ENCODE results near the gene DTD2. TPM values are rescaled to one million over a fixed set of nuclear protein-coding genes. Genes with fewer than 3 reads are reported as not detected.

DTD2 gene
- total and polyA plus RNA-seq, 2 donors (not counting 1 experiment from before 2014, with no cell fraction given), result 11.9 to 14.1 TPM

- no peaks in the 10 kb centered on the region for H3K9me3 Mint-ChIP-seq (ENCODE audit: insufficient read depth)
- Histone ChIP-seq H3K36me3 (replicated peaks in 1 of 2; ENCODE audit: control extremely low read depth in 1 of 2, control insufficient read depth in 1 of 2, extremely low read depth in 1 of 2, insufficient read depth in 2 of 2, low read length in 1 of 2) (peaks cover 1 to 3% of the 10 kb centered on the region in 2 experiments), H3K27me3 (replicated peaks in 1 of 4; ENCODE audit: control extremely low read depth in 1 of 4, control insufficient read depth in 3 of 4, insufficient read depth in 4 of 4, low read length in 3 of 4) (no peaks in the 10 kb centered on the region), H3K79me2 (ENCODE audit: control insufficient read depth, insufficient read depth, low read length) (no peaks in the 10 kb centered on the region), H3K9me3 (ENCODE audit: control extremely low read depth in 1 of 3, control insufficient read depth in 2 of 3, insufficient read depth in 1 of 3, low read length in 2 of 3) (no peaks in the 10 kb centered on the region), H3K4me2 (replicated peaks; ENCODE audit: low read depth, low read length, poor library complexity, severe bottlenecking) (no peak overlapping the region), H3K9ac (ENCODE audit: low read length) (no peak overlapping the region), H3K4me3 (ENCODE audit: control extremely low read depth in 1 of 5, extremely low read depth in 1 of 5, insufficient read depth in 1 of 5, low read depth in 2 of 5, low read length in 4 of 5) (no peak overlapping the region), H4K20me1 (ENCODE audit: control insufficient read depth, insufficient read depth, low read length, poor library complexity, severe bottlenecking) (no peaks in the 10 kb centered on the region), H3K27ac (ENCODE audit: low read length in 2 of 2) (no peak overlapping the region), H3K4me1 (ENCODE audit: control insufficient read depth in 2 of 2, insufficient read depth in 2 of 2, low read length in 2 of 2) (no peaks in the 10 kb centered on the region), H2AFZ (ENCODE audit: insufficient read depth, low read depth, low read length, poor library complexity, severe bottlenecking) (no peak overlapping the region)
- no peaks in the 10 kb centered on the region for H3K27me3 Mint-ChIP-seq
- intact Hi-C loops (cut with micrococcal nuclease), result no loop called here
- ATAC-seq (ENCODE audit: low read depth), result no peak
- DNase-seq, result no peak
- ChIA-PET POLR2A (no interaction called here), CTCF (no interaction called here)
- no peak overlapping the region for H3K27ac Mint-ChIP-seq
- WGBS (ENCODE audit: insufficient coverage), result 100% methylated on average over 4 of the region's 7 CpGs
- H3K4me1 Mint-ChIP-seq, result no peaks in the 10 kb centered on the region
- TF ChIP-seq, protein P1, sequence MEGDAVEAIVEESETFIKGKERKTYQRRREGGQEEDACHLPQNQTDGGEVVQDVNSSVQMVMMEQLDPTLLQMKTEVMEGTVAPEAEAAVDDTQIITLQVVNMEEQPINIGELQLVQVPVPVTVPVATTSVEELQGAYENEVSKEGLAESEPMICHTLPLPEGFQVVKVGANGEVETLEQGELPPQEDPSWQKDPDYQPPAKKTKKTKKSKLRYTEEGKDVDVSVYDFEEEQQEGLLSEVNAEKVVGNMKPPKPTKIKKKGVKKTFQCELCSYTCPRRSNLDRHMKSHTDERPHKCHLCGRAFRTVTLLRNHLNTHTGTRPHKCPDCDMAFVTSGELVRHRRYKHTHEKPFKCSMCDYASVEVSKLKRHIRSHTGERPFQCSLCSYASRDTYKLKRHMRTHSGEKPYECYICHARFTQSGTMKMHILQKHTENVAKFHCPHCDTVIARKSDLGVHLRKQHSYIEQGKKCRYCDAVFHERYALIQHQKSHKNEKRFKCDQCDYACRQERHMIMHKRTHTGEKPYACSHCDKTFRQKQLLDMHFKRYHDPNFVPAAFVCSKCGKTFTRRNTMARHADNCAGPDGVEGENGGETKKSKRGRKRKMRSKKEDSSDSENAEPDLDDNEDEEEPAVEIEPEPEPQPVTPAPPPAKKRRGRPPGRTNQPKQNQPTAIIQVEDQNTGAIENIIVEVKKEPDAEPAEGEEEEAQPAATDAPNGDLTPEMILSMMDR (IDR thresholded peaks at IDR 0.05), result no peak
- TF ChIP-seq EZH2 (IDR thresholded peaks at IDR 0.05; ENCODE audit: borderline replicate concordance, insufficient read depth, low read depth, low read length, poor library complexity, severe bottlenecking), result no peak
- H3K4me3 Mint-ChIP-seq, result no peak overlapping the region
Measured at GRCh38 chr14:31441273-31442111, 15.8 kb downstream of the DTD2 start.

DNA sequence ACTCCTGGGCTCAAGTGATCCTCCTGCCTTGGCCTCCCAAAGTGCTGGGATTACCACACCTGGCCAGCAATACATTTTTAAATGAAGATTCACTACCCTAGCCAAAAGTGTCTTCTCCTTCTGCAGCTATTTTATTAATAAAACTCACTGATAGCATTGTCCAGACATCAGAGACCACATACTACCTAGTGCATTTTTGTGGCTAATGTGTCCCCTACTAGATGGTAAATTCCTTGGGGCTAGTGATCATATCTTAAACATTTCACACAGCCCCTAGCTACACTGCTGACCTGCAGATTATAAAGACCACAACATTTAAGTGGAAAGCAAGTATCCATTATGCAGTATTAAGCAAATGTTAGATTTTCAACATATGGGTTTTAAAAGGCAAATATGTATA lies 17.0 kb downstream of the DTD2 start:
- ChIA-PET CTCF (no interaction called here), POLR2A (no interaction called here)
- Histone ChIP-seq H4K20me1 (ENCODE audit: control insufficient read depth, insufficient read depth, low read length, poor library complexity, severe bottlenecking) (no peaks in the 10 kb centered on the region), H2AFZ (ENCODE audit: insufficient read depth, low read depth, low read length, poor library complexity, severe bottlenecking) (no peak overlapping the region), H3K4me2 (replicated peaks; ENCODE audit: low read depth, low read length, poor library complexity, severe bottlenecking) (no peak overlapping the region), H3K9ac (ENCODE audit: low read length) (no peak overlapping the region), H3K4me1 (ENCODE audit: control insufficient read depth in 2 of 2, insufficient read depth in 2 of 2, low read length in 2 of 2) (peaks cover 0 to 8% of the 10 kb centered on the region in 2 donors), H3K4me3 (ENCODE audit: control extremely low read depth in 1 of 5, extremely low read depth in 1 of 5, insufficient read depth in 1 of 5, low read depth in 2 of 5, low read length in 4 of 5) (no peak overlapping the region), H3K9me3 (ENCODE audit: control extremely low read depth in 1 of 3, control insufficient read depth in 2 of 3, insufficient read depth in 1 of 3, low read length in 2 of 3) (no peaks in the 10 kb centered on the region), H3K27ac (ENCODE audit: low read length in 2 of 2) (no peak overlapping the region), H3K36me3 (replicated peaks in 1 of 2; ENCODE audit: control extremely low read depth in 1 of 2, control insufficient read depth in 1 of 2, extremely low read depth in 1 of 2, insufficient read depth in 2 of 2, low read length in 1 of 2) (peaks cover 0 to 1% of the 10 kb centered on the region in 2 experiments), H3K27me3 (replicated peaks in 1 of 4; ENCODE audit: control extremely low read depth in 1 of 4, control insufficient read depth in 3 of 4, insufficient read depth in 4 of 4, low read length in 3 of 4) (no peaks in the 10 kb centered on the region), H3K79me2 (ENCODE audit: control insufficient read depth, insufficient read depth, low read length) (no peaks in the 10 kb centered on the region)
- no peaks in the 10 kb centered on the region for H3K9me3 Mint-ChIP-seq (ENCODE audit: insufficient read depth)
- no peak overlapping the region for H3K4me3 Mint-ChIP-seq
- H3K4me1 Mint-ChIP-seq, result peaks cover 8% of the 10 kb centered on the region
- DNase-seq (no peak), ATAC-seq (ENCODE audit: low read depth) (no peak)
- TF ChIP-seq EZH2 (IDR thresholded peaks at IDR 0.05; ENCODE audit: borderline replicate concordance, insufficient read depth, low read depth, low read length, poor library complexity, severe bottlenecking), result no peak
- TF ChIP-seq, protein P1 (IDR thresholded peaks at IDR 0.05), result no peak
- H3K27ac Mint-ChIP-seq, result no peak overlapping the region
- H3K27me3 Mint-ChIP-seq, result no peaks in the 10 kb centered on the region
- intact Hi-C loops (cut with micrococcal nuclease), result no loop called here

Measured in B cell (primary cell).